Heart right ventricle (tissue), 16 donors: ENCODE results near the gene AIPL1. TPM values are rescaled to one million over a fixed set of nuclear protein-coding genes. Genes with fewer than 3 reads are reported as not detected.

Experiments used
- ATAC-seq, 8 donors: fragments of 200-7000 bp; cut with Tn5 transposase; one replicate each; pipeline ENCODE4 v1.9.1; 2020; ENCODE audit warnings: mild to moderate bottlenecking in 8 of 8, moderate library complexity in 8 of 8, moderate number of reproducible peaks in 1 of 8
- DNase-seq, 2 donors: peaks; one replicate each; pipeline ENCODE4 v3.0.0-alpha.2; 2020
- H3K27ac ChIP-seq, 10 donors: fragments of 200-600 bp; sonication (generic) in 2 of 10; one replicate each; pipeline versions ENCODE4 v1.5.0 to v1.8.0; 2020 to 2022; ENCODE audit warnings: mild to moderate bottlenecking in 3 of 10
- H3K27me3 ChIP-seq, 7 donors: fragments of 200-600 bp; one replicate each; pipeline ENCODE4 v1.8.0; 2021 to 2022; ENCODE audit warnings: mild to moderate bottlenecking in 2 of 7
- H3K36me3 ChIP-seq, 9 donors: fragments of 200-600 bp; sonication (generic) in 1 of 9; one replicate each; pipeline versions ENCODE4 v1.5.0 to v1.8.0; 2020 to 2022; ENCODE audit warnings: mild to moderate bottlenecking in 2 of 9
- H3K4me1 ChIP-seq, 9 donors: fragments of 200-600 bp; sonication (generic) in 1 of 9; one replicate each; pipeline versions ENCODE4 v1.5.0 to v1.8.0; 2020 to 2022; ENCODE audit warnings: mild to moderate bottlenecking in 4 of 9
- H3K4me3 ChIP-seq, 10 donors: fragments of 200-600 bp; sonication (generic) in 2 of 10; one replicate each; pipeline versions ENCODE4 v1.5.0 to v1.8.0; 2020 to 2022; ENCODE audit warnings: mild to moderate bottlenecking in 7 of 10, moderate library complexity in 2 of 10
- H3K9me3 ChIP-seq, 11 donors: fragments of 200-600 bp in 10 of 11; sonication (generic) in 2 of 11; one replicate each; pipeline versions ENCODE4 v1.5.0 to v1.8.0; 2013 to 2022; ENCODE audit warnings: mild to moderate bottlenecking in 2 of 11, control low read depth in 1 of 11, moderate library complexity in 1 of 11
- CTCF ChIP-seq, 9 donors: fragments of 200-600 bp; sonication (generic) in 2 of 9; IDR thresholded peaks; one replicate each; pipeline versions ENCODE4 v1.5.0 to v1.8.0; 2021 to 2022; ENCODE audit warnings: antibody characterized with exemption in 9 of 9, mild to moderate bottlenecking in 5 of 9, moderate library complexity in 1 of 9
- WGBS, 2 donors: extraction: QIAGEN DNeasy Blood & Tissue Kit; methylation state at CpG; one replicate each; pipeline ENCODE4 v1.1.7; 2013; ENCODE audit warnings: inconsistent platforms in 1 of 2; 5-methylcytosine and 5-hydroxymethylcytosine counted together
- intact Hi-C, 10 donors: fragments of 100-400 bp; cut with DNase I; formaldehyde crosslinking; loops; one replicate each; pipeline versions ENCODE4 v1.11.1 to v1.14.2; 2022
- polyA plus RNA-seq, 2 donors: library from polyadenylated mRNA; stranded (reverse); fragments of 200-250 nt; gene quantifications; one replicate each; pipeline ENCODE4 v1.2.3, GENCODE V29; 2013
- total RNA-seq, 10 donors: library from RNA; stranded (reverse); fragmentation: NEBNext Ultra II Directional in 3 of 10; extraction: Animal tissue kit (Norgen Biotek cat#: 25700) in 3 of 10; gene quantifications; one replicate each; pipeline versions ENCODE4 v1.2.1 to v1.2.4, GENCODE V29; 2021 to 2023
- donor health status: Arrhythmogenic right ventricular cardiomyopathy.
- donor health status: ischemic (EF 13 %, LVEDD 7.1; RV severe dilation, severe dysfunction).
- donor health status: healthy with polysubstance abuse.
- donor health status: DM: no; HTN: yes; CAD: no.
- donor health status: DM: no; HTN: no; CAD: no.
- donor health status: ischemic (EF 25% LVEDD 6.9; RV normal size, moderate dysfunction).
- donor health status: ischemic (EF 25% LVEDD 5.7; RV mildly dilated, moderate dysfunction).
- donor health status: healthy.
- donor health status: DM: yes; HTN: yes; CAD: no.
- donor health status: Ischemic cardiomyopathy.
- donor health status: ischemic (EF 35%, LVEDD 5.7; RV mildly dilated, moderate dysfunction).
- donor health status: nonischemic (EF 11% LVEDD 7.7; RV severe dilation, severe dysfunction).
- donor health status: DM: yes; HTN: yes; CAD: no.
- donor health status: PGD.
- donor health status: ischemic (EF 29% LVEDD 5.4; RV normal size, mild dysfunction).
- donor health status: nonischemic (EF 23%, LVEDD 6.1; RV moderate dilation, normal function).

AIPL1 gene
- total and polyA plus RNA-seq, 12 donors = 0.01 TPM; not detected in 11

- intact Hi-C loops = no loop called here
- no peak overlapping the region for H3K4me3 ChIP-seq
- H3K27me3 ChIP-seq = peaks cover 0 to 24% (median 13%) of the 10 kb centered on the region in 7 donors
- peaks cover 0 to 6% (median 0%) of the 10 kb centered on the region in 9 donors for H3K36me3 ChIP-seq
- TF ChIP-seq CTCF (IDR thresholded peaks at IDR 0.05) = no peak
- ATAC-seq (no peak), DNase-seq (no peak)
- H3K4me1 ChIP-seq = peaks cover 0 to 15% (median 5%) of the 10 kb centered on the region in 9 donors
- no peak overlapping the region for H3K27ac ChIP-seq
- 58 to 65% methylated on average over 12 of the region's 12 CpGs for WGBS, 2 donors
- H3K9me3 ChIP-seq = no peaks in the 10 kb centered on the region
These were observed 16.3 kb upstream of the AIPL1 start for GRCh38 chr17:6450926-6451832.

- intact Hi-C loops = no loop called here
- no peak overlapping the region for H3K4me3 ChIP-seq
- no peak overlapping the region for H3K27ac ChIP-seq
- peaks cover 0 to 7% (median 0%) of the 10 kb centered on the region in 7 donors for H3K27me3 ChIP-seq
- 97 to 98% methylated on average over 6 of the region's 6 CpGs for WGBS, 2 donors
- ATAC-seq = no peak
- DNase-seq = no peak
- H3K9me3 ChIP-seq = no peaks in the 10 kb centered on the region
- peaks cover 0 to 6% (median 0%) of the 10 kb centered on the region in 9 donors for H3K36me3 ChIP-seq
- TF ChIP-seq CTCF (IDR thresholded peaks at IDR 0.05) = no peak
- peaks cover 0 to 6% (median 4%) of the 10 kb centered on the region in 9 donors for H3K4me1 ChIP-seq
These were observed 14.4 kb upstream of the AIPL1 start for GRCh38 chr17:6449307-6449706.

- H3K27me3 ChIP-seq = no peaks in the 10 kb centered on the region
- WGBS, 2 donors = 97% methylated on average over 6 of the region's 6 CpGs
- no peak overlapping the region for H3K27ac ChIP-seq
- intact Hi-C loops = no loop called here
- TF ChIP-seq CTCF (IDR thresholded peaks at IDR 0.05) = no peak
- DNase-seq (no peak), ATAC-seq (no peak)
- H3K9me3 ChIP-seq = no peaks in the 10 kb centered on the region
- no peak overlapping the region for H3K4me3 ChIP-seq
- peaks cover 0 to 6% (median 0%) of the 10 kb centered on the region in 9 donors for H3K36me3 ChIP-seq
- peaks cover 0 to 13% (median 10%) of the 10 kb centered on the region in 9 donors for H3K4me1 ChIP-seq
These were observed 13.6 kb upstream of the AIPL1 start for GRCh38 chr17:6448473-6448872.

GRCh38 chr17:6446516-6447100 lies 11.7 kb upstream of the AIPL1 start:
- no peak for DNase-seq
- no peak overlapping the region for H3K4me3 ChIP-seq
- H3K4me1 ChIP-seq = peaks cover 0 to 18% (median 10%) of the 10 kb centered on the region in 9 donors
- peaks cover 0 to 7% (median 0%) of the 10 kb centered on the region in 7 donors for H3K27me3 ChIP-seq
- no peak overlapping the region for H3K27ac ChIP-seq
- intact Hi-C loops = no loop called here
- no peaks in the 10 kb centered on the region for H3K9me3 ChIP-seq
- 89 to 90% methylated on average over 9 of the region's 9 CpGs for WGBS, 2 donors
- no peak for TF ChIP-seq CTCF (IDR thresholded peaks at IDR 0.05)
- H3K36me3 ChIP-seq = peaks cover 0 to 6% (median 0%) of the 10 kb centered on the region in 9 donors
- ATAC-seq = no peak
